ENCODE data around the gene LINS1. TPM values are rescaled to one million over a fixed set of nuclear protein-coding genes. Genes with fewer than 3 reads are reported as not detected.

Gene LINS1
- total and polyA plus RNA-seq, 10 of the 15 experiments (the other 5 are each of a cell fraction or from before 2014, with no cell fraction given), result 13.5 to 33.1 (median 20.3) TPM

- TF ChIP-seq SMC3 (IDR thresholded peaks at IDR 0.05; ENCODE audit: borderline replicate concordance, low read length), result no peak
- TF ChIP-seq RBBP5 (conservative IDR thresholded peaks at IDR 0.05), result no peak
- TF ChIP-seq ZZZ3 (IDR thresholded peaks at IDR 0.05; ENCODE audit: control insufficient read depth, insufficient read length, low read depth), result no peak
- no peak for TF ChIP-seq EZH2 (IDR thresholded peaks at IDR 0.05; ENCODE audit: borderline replicate concordance, control insufficient read depth, low read depth, low read length)
- TF ChIP-seq, protein P1, sequence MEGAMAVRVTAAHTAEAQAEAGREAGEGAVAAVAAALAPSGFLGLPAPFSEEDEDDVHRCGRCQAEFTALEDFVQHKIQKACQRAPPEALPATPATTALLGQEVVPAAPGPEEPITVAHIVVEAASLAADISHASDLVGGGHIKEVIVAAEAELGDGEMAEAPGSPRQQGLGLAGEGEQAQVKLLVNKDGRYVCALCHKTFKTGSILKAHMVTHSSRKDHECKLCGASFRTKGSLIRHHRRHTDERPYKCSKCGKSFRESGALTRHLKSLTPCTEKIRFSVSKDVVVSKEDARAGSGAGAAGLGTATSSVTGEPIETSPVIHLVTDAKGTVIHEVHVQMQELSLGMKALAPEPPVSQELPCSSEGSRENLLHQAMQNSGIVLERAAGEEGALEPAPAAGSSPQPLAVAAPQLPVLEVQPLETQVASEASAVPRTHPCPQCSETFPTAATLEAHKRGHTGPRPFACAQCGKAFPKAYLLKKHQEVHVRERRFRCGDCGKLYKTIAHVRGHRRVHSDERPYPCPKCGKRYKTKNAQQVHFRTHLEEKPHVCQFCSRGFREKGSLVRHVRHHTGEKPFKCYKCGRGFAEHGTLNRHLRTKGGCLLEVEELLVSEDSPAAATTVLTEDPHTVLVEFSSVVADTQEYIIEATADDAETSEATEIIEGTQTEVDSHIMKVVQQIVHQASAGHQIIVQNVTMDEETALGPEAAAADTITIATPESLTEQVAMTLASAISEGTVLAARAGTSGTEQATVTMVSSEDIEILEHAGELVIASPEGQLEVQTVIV (IDR thresholded peaks at IDR 0.05; ENCODE audit: borderline replicate concordance, partially characterized antibody), result no peak
- TF ChIP-seq BHLHE40 (IDR thresholded peaks at IDR 0.05; ENCODE audit: borderline replicate concordance in 1 of 2, low read depth in 2 of 2, low read length in 1 of 2), result no peak
- no peak for TF ChIP-seq TAF1 (IDR thresholded peaks at IDR 0.05; ENCODE audit: borderline replicate concordance, low read depth, low read length)
Observed at GRCh38 chr15:100631831-100632230, 29.8 kb upstream of the LINS1 start (continued).

- WGBS (ENCODE audit: insufficient coverage, insufficient replicate concordance, low lambda C conversion rate, missing lambda C conversion rate), result 48% methylated on average over 3 of the region's 3 CpGs
- Histone ChIP-seq H3K9ac (ENCODE audit: control insufficient read depth, insufficient read depth, low read length) (no peak overlapping the region), H3K4me3 (no peak overlapping the region), H3K4me1 (ENCODE audit: control insufficient read depth, insufficient read depth, low read length) (no peaks in the 10 kb centered on the region), H3K27ac (ENCODE audit: control insufficient read depth, insufficient read depth) (no peak overlapping the region), H3K36me3 (ENCODE audit: control insufficient read depth in 2 of 2, insufficient read depth in 2 of 2, low read length in 1 of 2) (peaks cover 0 to 15% of the 10 kb centered on the region in 2 experiments), H2AFZ (ENCODE audit: control insufficient read depth, low read depth, low read length) (no peak overlapping the region), H3K79me2 (ENCODE audit: control insufficient read depth, insufficient read depth, low read length) (no peaks in the 10 kb centered on the region), H4K20me1 (ENCODE audit: control insufficient read depth, insufficient read depth) (no peaks in the 10 kb centered on the region; the same call in 1 of the 2 replicates), H3K27me3 (replicated peaks in 1 of 2; ENCODE audit: control insufficient read depth in 2 of 2, insufficient read depth in 2 of 2, low read length in 1 of 2) (no peaks in the 10 kb centered on the region), H3K9me3 (replicated peaks; ENCODE audit: control insufficient read depth, insufficient read depth, low read length) (no peaks in the 10 kb centered on the region), H3K4me2 (ENCODE audit: control insufficient read depth, insufficient read depth) (no peak overlapping the region)
- ChIA-PET RAD21 (ENCODE audit: unreplicated experiment) (no interaction called here), CTCF (interaction anchor here (3.0 kb wide), 1 partner anchor 243 kb away, joined by 8 read pairs; no protein-coding TSS in a partner anchor), SMC1A (ENCODE audit: uncharacterized antibody, unreplicated experiment) (no interaction called here), POLR2A (no interaction called here)
- no TSS peak for BruUV-seq (replicated peaks)
- intact Hi-C loops (cut with micrococcal nuclease; ENCODE audit: unreplicated experiment) (loop anchor here (5.0 kb wide), 1 partner anchor 289 kb away; the partner anchor contains the start of gene LRRK1), in situ Hi-C loops (cut with MboI) (loop anchor here (5.0 kb wide), 1 partner anchor 244 kb away; no protein-coding TSS in a partner anchor)
- no peak for ATAC-seq
- no peak for DNase-seq (ENCODE audit: low read depth, low spot score)
- FAIRE-seq, result no peak
- TF ChIP-seq, protein P1 (IDR thresholded peaks at IDR 0.05; ENCODE audit: borderline replicate concordance, partially characterized antibody), result no peak
- TF ChIP-seq RUNX3 (IDR thresholded peaks at IDR 0.05; ENCODE audit: low read length) (no peak), NBN (IDR thresholded peaks at IDR 0.05) (no peak), JUND (IDR thresholded peaks at IDR 0.05; ENCODE audit: low read depth, low read length) (no peak), WRNIP1 (IDR thresholded peaks at IDR 0.05; ENCODE audit: borderline replicate concordance, low read depth, low read length) (no peak), TCF3 (IDR thresholded peaks at IDR 0.05; ENCODE audit: borderline replicate concordance, insufficient read depth, low read depth, low read length) (no peak), CTCF (IDR thresholded peaks at IDR 0.05 in 2 of 3, conservative IDR thresholded peaks at IDR 0.05 in 1 of 3; ENCODE audit: control insufficient read depth in 2 of 3, extremely low read depth in 1 of 3, insufficient read depth in 1 of 3, low read depth in 3 of 3, low read length in 3 of 3) (no peak)
Observed at GRCh38 chr15:100628746-100629145, 26.8 kb upstream of the LINS1 start.
